Hematopoietic multipotent progenitor cell treated with erythropoietin and hydrocortisone succinate and interleukin-3 and kit ligand, for 15 days (in vitro differentiated cells): ENCODE measurements around the gene SEC14L3.
A peak's percentile ranks its signal among the peaks of the same experiment; 100 is the strongest.

Experiments used
- DNase-seq: peaks from one replicate; pipeline ENCODE4 v3.0.0-alpha.2; 2015; ENCODE audit warnings: low spot score

The SEC14L3 gene

GRCh38 chr22:30444632-30445437 is 27.0 kb downstream of the SEC14L3 start:
- peak; percentile 83 for DNase-seq

DNA sequence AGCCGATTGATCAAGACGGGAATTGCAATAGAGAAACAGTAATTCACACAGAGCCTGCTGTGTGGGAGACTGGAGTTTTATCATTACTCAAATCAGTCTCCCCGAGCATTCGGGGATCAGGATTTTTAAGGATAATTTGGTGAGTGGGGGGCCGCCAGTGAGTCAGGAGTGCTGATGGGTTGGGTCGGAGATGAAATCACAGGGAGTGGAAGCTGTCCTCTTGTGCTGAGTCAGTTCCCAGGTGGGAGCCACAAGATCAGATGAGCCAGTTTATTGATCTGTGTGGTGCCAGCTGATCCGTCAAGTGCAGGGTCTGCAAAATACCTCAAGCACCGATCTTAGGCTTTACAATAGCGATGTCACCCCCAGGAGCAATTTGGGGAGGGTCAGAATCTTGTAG is 30.7 kb downstream of the SEC14L3 start:
- no peak for DNase-seq

DNA sequence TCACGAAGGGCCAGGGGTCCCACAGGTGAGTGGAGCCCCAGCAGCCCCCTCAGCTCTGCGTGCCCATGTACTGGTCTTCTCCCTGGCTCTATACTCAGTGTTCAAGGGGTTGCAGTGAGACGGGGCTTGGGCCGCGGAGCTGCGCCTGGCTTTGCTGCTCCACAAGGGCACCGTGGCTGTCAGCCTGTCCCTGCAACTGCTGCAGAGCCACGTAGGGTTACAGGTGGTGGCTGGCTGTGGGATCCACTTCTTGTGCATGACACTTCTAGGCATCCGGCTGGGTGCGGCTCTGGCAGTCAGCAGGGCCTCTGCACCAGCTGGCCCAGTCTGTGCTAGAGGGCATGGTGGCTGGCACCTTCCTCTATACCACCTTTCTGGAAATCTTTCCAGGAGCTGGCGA is 32.0 kb downstream of the SEC14L3 start:
- no peak for DNase-seq

GRCh38 chr22:30439226-30439625 is 32.6 kb downstream of the SEC14L3 start:
- DNase-seq = no peak

DNA sequence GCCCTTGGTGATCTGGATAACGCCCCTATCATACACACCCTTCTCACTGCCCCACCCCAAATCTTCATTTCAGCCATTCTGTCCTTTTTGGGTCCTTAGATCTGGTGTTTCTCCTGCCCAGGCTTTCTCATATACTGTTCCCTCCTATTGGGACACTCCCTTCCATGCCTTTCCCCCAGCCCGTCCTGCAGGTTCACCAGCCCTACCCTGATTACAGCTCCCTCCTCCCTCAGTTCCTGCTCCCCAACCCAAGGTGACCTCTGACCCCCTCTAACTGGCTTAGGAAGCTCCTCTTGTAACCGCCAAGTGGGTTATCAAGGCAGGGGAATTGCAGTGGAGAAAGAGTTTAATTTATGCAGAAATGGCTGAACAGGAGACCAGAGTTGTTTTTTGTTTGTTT is 33.3 kb downstream of the SEC14L3 start:
- DNase-seq = no peak

- no peak for DNase-seq
Observed at GRCh38 chr22:30436196-30436595, 35.6 kb downstream of the SEC14L3 start.

DNA sequence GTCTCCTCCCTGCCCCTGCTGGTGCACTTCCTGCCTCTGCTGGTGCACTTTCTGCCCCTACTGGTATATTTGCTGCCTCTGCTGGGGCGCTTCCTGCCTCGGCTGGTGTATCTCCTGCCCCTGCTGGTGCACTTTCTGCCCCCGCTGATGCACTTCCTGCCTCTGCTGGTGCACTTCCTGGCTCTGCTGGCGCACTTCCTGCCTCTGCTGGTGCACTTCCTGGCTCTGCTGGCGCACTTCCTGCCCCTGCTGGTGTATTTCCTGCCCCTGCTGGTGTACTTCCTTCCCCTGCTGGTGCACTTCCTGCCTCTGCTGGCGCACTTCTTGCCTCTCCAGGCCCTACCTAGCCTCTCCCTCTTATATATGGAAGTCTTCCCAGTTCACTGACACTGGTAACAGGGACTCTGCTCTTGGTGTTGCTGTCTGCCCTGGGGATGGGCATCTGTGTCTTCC is 36.1 kb downstream of the SEC14L3 start:
- no peak for DNase-seq

GRCh38 chr22:30434843-30435242 is 37.0 kb downstream of the SEC14L3 start:
- no peak for DNase-seq

DNA sequence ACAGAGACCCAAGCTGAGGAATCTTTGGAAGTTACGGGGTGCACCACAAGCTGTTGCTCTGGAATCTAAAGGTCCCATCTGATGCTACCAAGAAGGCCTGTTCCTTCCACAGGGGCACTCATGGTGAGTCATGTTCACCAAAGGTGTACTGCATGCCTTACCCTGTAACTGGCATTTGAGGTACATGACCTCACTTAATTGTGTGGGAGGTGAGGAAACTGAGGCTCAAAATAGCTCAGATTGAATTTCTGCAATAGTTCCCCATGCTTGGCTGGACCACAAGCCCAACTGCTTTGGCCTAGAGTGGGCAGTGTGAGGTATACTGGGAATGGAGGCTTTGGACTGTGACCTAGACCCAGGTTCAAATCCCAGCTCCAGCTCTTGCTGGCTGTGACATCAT is 38.0 kb downstream of the SEC14L3 start:
- DNase-seq = no peak

GRCh38 chr22:30433227-30433626 is 38.6 kb downstream of the SEC14L3 start:
- DNase-seq = no peak

- DNase-seq = no peak
Observed at GRCh38 chr22:30432520-30432919, 39.3 kb downstream of the SEC14L3 start.

DNA sequence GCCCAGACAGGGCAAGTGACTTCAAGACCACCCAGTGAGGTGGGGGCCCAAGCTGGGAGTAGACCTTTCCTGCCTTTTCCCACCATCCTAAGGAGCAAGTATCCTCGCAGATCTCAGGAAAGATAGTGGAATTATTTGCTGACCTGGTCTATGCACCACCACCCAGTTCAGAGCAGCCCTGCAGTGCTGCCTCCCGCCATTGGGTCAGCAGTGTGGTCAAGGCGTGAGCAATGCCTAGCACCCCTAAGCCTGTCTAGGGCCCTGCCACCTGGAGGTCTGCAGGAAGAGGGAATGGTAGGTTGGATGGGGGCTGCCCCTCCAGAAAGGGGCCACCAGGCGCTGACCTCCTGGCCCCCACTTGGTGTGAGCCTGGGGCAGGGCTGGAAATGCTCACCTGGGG is 39.7 kb downstream of the SEC14L3 start:
- no peak for DNase-seq

GRCh38 chr22:30430933-30431332 is 40.9 kb downstream of the SEC14L3 start:
- DNase-seq = no peak

DNA sequence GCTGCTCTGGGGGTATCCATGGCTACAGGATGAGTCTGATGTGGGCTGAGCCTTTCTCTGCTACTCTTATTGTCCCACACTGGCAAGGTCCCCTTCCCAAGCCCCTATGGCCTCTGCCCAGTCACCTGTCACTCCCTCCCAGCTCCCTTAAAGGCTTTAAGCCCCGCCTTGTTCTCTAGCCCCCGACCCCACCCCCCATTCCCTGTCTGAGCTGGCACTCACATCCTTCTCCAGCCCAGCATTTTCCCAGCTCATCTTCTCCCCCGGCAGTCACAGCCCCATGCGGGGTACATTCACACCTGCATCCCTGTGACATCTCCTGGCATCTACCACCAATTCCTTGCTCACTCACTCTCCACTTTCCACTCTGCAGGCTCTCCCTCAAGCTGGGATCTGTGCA is 41.9 kb downstream of the SEC14L3 start:
- no peak for DNase-seq

GRCh38 chr22:30427871-30428270 is 43.9 kb downstream of the SEC14L3 start:
- no peak for DNase-seq

GRCh38 chr22:30426388-30427353 is 45.1 kb downstream of the SEC14L3 start:
- DNase-seq = peak; percentile 92

- peak; percentile 25 for DNase-seq
Observed at GRCh38 chr22:30425616-30426387, 46.0 kb downstream of the SEC14L3 start, which contains the start of gene MTFP1. Gene MTFP1 (plus strand): TSS chr22:30425768. CDS start chr22:30425880, 112 bp downstream.

DNA sequence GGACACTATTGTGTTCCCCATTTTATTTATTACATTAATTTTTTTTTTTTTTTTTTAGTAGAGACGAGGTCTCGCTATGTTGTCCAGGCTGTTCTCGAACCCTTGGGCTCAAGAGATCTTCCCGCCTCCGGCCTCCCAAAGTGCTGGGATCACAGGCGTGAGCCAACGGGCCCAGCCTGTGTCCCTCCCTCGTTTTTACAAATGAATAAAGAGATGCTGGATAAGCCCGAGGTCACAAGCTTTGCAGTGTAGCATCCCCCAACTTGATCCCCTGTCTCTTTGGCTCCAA is 46.5 kb downstream of the SEC14L3 start:
- DNase-seq = no peak

GRCh38 chr22:30424534-30425326 is 47.1 kb downstream of the SEC14L3 start:
- peak; percentile 46 for DNase-seq

DNA sequence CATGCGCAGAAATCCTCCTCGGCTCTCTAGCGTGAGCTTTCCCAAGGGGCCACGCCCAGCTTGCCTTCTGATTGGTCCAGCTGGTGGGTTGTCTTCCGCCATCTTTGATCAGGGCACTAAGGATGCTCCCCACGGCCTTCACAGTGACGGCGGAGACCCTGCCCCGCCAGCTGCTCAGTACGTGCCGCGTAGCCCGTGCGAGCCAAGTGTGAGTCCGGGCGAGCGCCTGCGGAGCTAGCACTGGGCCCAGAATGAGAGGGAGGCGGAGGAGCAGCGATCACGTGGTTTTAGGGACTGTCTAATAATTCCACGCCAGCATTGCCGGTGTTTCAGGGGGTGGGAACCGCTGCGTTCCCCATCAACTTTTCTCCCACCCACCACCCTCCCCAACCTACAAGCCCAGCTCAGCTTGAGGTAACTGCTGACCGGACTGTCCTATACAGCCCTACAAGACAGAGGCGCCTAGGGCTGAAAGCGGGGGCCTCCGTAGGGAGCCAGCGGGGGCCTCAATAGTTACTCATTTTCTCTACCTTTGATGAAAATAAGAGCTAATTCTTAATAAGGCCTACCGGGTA is 47.8 kb downstream of the SEC14L3 start:
- peak; percentile 99 for DNase-seq
